ENCODE data around the gene WDR26.

GRCh38 chr1:224427346-224427745, 7.3 kb downstream of the WDR26 start:
- TF ChIP-seq EP300 (IDR thresholded peaks at IDR 0.05; ENCODE audit: borderline replicate concordance): no peak
- no peak for TF ChIP-seq REST (IDR thresholded peaks at IDR 0.05; ENCODE audit: low read depth)
- no peak for TF ChIP-seq CEBPB (IDR thresholded peaks at IDR 0.05)
- TF ChIP-seq EGR1 (IDR thresholded peaks at IDR 0.05): no peak
- TF ChIP-seq TAF1 (IDR thresholded peaks at IDR 0.05; ENCODE audit: low read depth): no peak
- TF ChIP-seq TCF12 (IDR thresholded peaks at IDR 0.05; ENCODE audit: low read depth): no peak
- TF ChIP-seq ZBTB7A (IDR thresholded peaks at IDR 0.05; ENCODE audit: low read depth): no peak
- no peak for TF ChIP-seq MAX (IDR thresholded peaks at IDR 0.05)
- TF ChIP-seq TEAD4 (IDR thresholded peaks at IDR 0.05): no peak
- no peak for TF ChIP-seq NFIC (IDR thresholded peaks at IDR 0.05)
- no peak for TF ChIP-seq CREB1 (IDR thresholded peaks at IDR 0.05; ENCODE audit: low read depth)
- no peak for TF ChIP-seq RAD21 (IDR thresholded peaks at IDR 0.05; ENCODE audit: low read depth)
- TF ChIP-seq FOXM1 (IDR thresholded peaks at IDR 0.05; ENCODE audit: borderline replicate concordance, low read depth): no peak
